Measurements from ENCODE around the gene TMEM163.
A peak's percentile ranks its signal among the peaks of the same experiment; 100 is the strongest.

TMEM163 gene

GRCh38 chr2:134449751-134450513 is 268.9 kb downstream of the TMEM163 start:
- TF ChIP-seq CTCF (IDR thresholded peaks at IDR 0.05; ENCODE audit: unreplicated experiment in 3 of 3): no peak
- Mint-ChIP-seq H3K9me3 (no peaks in the 10 kb centered on the region), H3K4me1 (peaks cover 63% of the 10 kb centered on the region), H3K27ac (no peak overlapping the region), H3K36me3 (ENCODE audit: low read depth) (peaks cover 13% of the 10 kb centered on the region), H3K4me3 (no peak overlapping the region), H3K27me3 (ENCODE audit: low read depth) (peaks cover 3% of the 10 kb centered on the region)

GRCh38 chr2:134449157-134449556 is 269.6 kb downstream of the TMEM163 start:
- Mint-ChIP-seq H3K9me3 (no peaks in the 10 kb centered on the region), H3K27me3 (ENCODE audit: low read depth) (peaks cover 3% of the 10 kb centered on the region), H3K27ac (peak overlapping the region in 2 of 3 experiments; percentile 54 to 66), H3K4me3 (no peak overlapping the region), H3K36me3 (ENCODE audit: low read depth) (peaks cover 13% of the 10 kb centered on the region), H3K4me1 (peaks cover 55% of the 10 kb centered on the region)
- no peak for TF ChIP-seq CTCF (IDR thresholded peaks at IDR 0.05; ENCODE audit: unreplicated experiment in 3 of 3)

- Mint-ChIP-seq H3K9me3 (no peaks in the 10 kb centered on the region), H3K4me3 (no peak overlapping the region), H3K27me3 (ENCODE audit: low read depth) (peaks cover 3% of the 10 kb centered on the region), H3K27ac (peak overlapping the region in 1 of 3 experiments; percentile 54), H3K36me3 (ENCODE audit: low read depth) (peaks cover 13% of the 10 kb centered on the region), H3K4me1 (peaks cover 51% of the 10 kb centered on the region)
- TF ChIP-seq CTCF (IDR thresholded peaks at IDR 0.05; ENCODE audit: unreplicated experiment in 3 of 3): no peak
Measured at GRCh38 chr2:134448650-134449049, 270.1 kb downstream of the TMEM163 start.

- peaks cover 16% of the 10 kb centered on the region for H3K36me3 Mint-ChIP-seq (ENCODE audit: low read depth)
- H3K4me1 Mint-ChIP-seq: peaks cover 51% of the 10 kb centered on the region
- H3K27me3 Mint-ChIP-seq (ENCODE audit: low read depth): peaks cover 3% of the 10 kb centered on the region
- TF ChIP-seq CTCF (IDR thresholded peaks at IDR 0.05; ENCODE audit: unreplicated experiment in 3 of 3): no peak
- no peak overlapping the region for H3K27ac Mint-ChIP-seq
- H3K9me3 Mint-ChIP-seq: no peaks in the 10 kb centered on the region
- H3K4me3 Mint-ChIP-seq: no peak overlapping the region
Measured at GRCh38 chr2:134447669-134448068, 271.1 kb downstream of the TMEM163 start.

GRCh38 chr2:134446383-134447017 is 272.3 kb downstream of the TMEM163 start:
- Mint-ChIP-seq H3K27me3 (ENCODE audit: low read depth) (peaks cover 3% of the 10 kb centered on the region), H3K4me3 (no peak overlapping the region), H3K36me3 (ENCODE audit: low read depth) (peaks cover 26% of the 10 kb centered on the region), H3K4me1 (peaks cover 47% of the 10 kb centered on the region), H3K9me3 (no peaks in the 10 kb centered on the region), H3K27ac (peak overlapping the region; percentile 39 to 75 (median 39))
- no peak for TF ChIP-seq CTCF (IDR thresholded peaks at IDR 0.05; ENCODE audit: unreplicated experiment in 3 of 3)

Data from nephron (organoid).